Activated naive CD4-positive, alpha-beta T cell treated with anti-CD3 and anti-CD28 coated beads, Interleukin-2, amount 50 U/mL, for 24 hours (primary cell): ENCODE measurements around the gene CEP68.

Experiments
- H3K27ac Mint-ChIP-seq: one replicate; pipeline ENCODE4 v1.8.0; 2021; ENCODE audit warnings: mild to moderate bottlenecking, mixed read lengths
- H3K27me3 Mint-ChIP-seq: one replicate; pipeline ENCODE4 v1.8.0; 2021; ENCODE audit warnings: mixed read lengths
- H3K36me3 Mint-ChIP-seq: one replicate; pipeline ENCODE4 v1.8.0; 2021; ENCODE audit warnings: mixed read lengths
- H3K4me1 Mint-ChIP-seq: one replicate; pipeline ENCODE4 v1.8.0; 2021; ENCODE audit warnings: mixed read lengths
- H3K4me3 Mint-ChIP-seq: one replicate; pipeline ENCODE4 v1.8.0; 2021; ENCODE audit warnings: mild to moderate bottlenecking, mixed read lengths
- H3K9me3 Mint-ChIP-seq: one replicate; pipeline ENCODE4 v1.8.0; 2021; ENCODE audit warnings: mixed read lengths

The CEP68 gene

GRCh38 chr2:65079017-65079416 is 22.8 kb downstream of the CEP68 start:
- no peak overlapping the region for H3K27ac Mint-ChIP-seq
- no peaks in the 10 kb centered on the region for H3K36me3 Mint-ChIP-seq
- no peaks in the 10 kb centered on the region for H3K27me3 Mint-ChIP-seq
- H3K9me3 Mint-ChIP-seq, result no peaks in the 10 kb centered on the region
- no peak overlapping the region for H3K4me3 Mint-ChIP-seq
- H3K4me1 Mint-ChIP-seq, result peaks cover 26% of the 10 kb centered on the region

- H3K4me3 Mint-ChIP-seq, result no peak overlapping the region
- no peak overlapping the region for H3K27ac Mint-ChIP-seq
- peaks cover 3% of the 10 kb centered on the region for H3K36me3 Mint-ChIP-seq
- peaks cover 31% of the 10 kb centered on the region for H3K4me1 Mint-ChIP-seq
- H3K27me3 Mint-ChIP-seq, result no peaks in the 10 kb centered on the region
- no peaks in the 10 kb centered on the region for H3K9me3 Mint-ChIP-seq
Measured at GRCh38 chr2:65081232-65081685, 25.0 kb downstream of the CEP68 start.

- Mint-ChIP-seq H3K36me3 (peaks cover 8% of the 10 kb centered on the region), H3K4me1 (peaks cover 42% of the 10 kb centered on the region), H3K9me3 (no peaks in the 10 kb centered on the region)
Measured at GRCh38 chr2:65085148-65085547, 28.9 kb downstream of the CEP68 start.

GRCh38 chr2:65092791-65093190 is 36.6 kb downstream of the CEP68 start:
- H3K27ac Mint-ChIP-seq, result peak overlapping the region; percentile 76
- peaks cover 25% of the 10 kb centered on the region for H3K36me3 Mint-ChIP-seq
- H3K4me1 Mint-ChIP-seq, result peaks cover 34% of the 10 kb centered on the region
- no peaks in the 10 kb centered on the region for H3K27me3 Mint-ChIP-seq
- no peaks in the 10 kb centered on the region for H3K9me3 Mint-ChIP-seq
- H3K4me3 Mint-ChIP-seq, result no peak overlapping the region

More at GRCh38 chr2:65085148-65085547, 28.9 kb downstream of the CEP68 start:
- H3K4me3 Mint-ChIP-seq, result no peak overlapping the region
- H3K27ac Mint-ChIP-seq, result no peak overlapping the region
- no peaks in the 10 kb centered on the region for H3K27me3 Mint-ChIP-seq

GRCh38 chr2:65093211-65093610 is 37.0 kb downstream of the CEP68 start:
- Mint-ChIP-seq H3K36me3 (peaks cover 24% of the 10 kb centered on the region), H3K4me1 (peaks cover 35% of the 10 kb centered on the region), H3K27ac (peak overlapping the region; percentile 76), H3K4me3 (no peak overlapping the region), H3K9me3 (no peaks in the 10 kb centered on the region), H3K27me3 (no peaks in the 10 kb centered on the region)

- Mint-ChIP-seq H3K9me3 (no peaks in the 10 kb centered on the region), H3K36me3 (peaks cover 21% of the 10 kb centered on the region), H3K27me3 (no peaks in the 10 kb centered on the region), H3K4me1 (peaks cover 37% of the 10 kb centered on the region), H3K4me3 (no peak overlapping the region), H3K27ac (peak overlapping the region; percentile 14)
Measured at GRCh38 chr2:65096948-65097347, 40.7 kb downstream of the CEP68 start.

GRCh38 chr2:65097844-65098243 is 41.6 kb downstream of the CEP68 start:
- Mint-ChIP-seq H3K36me3 (peaks cover 18% of the 10 kb centered on the region), H3K4me3 (no peak overlapping the region), H3K27ac (peak overlapping the region; percentile 74), H3K9me3 (no peaks in the 10 kb centered on the region), H3K4me1 (peaks cover 33% of the 10 kb centered on the region), H3K27me3 (no peaks in the 10 kb centered on the region)

GRCh38 chr2:65098741-65099140 is 42.5 kb downstream of the CEP68 start:
- peak overlapping the region; percentile 60 for H3K27ac Mint-ChIP-seq
- H3K4me3 Mint-ChIP-seq, result no peak overlapping the region
- H3K9me3 Mint-ChIP-seq, result no peaks in the 10 kb centered on the region
- H3K36me3 Mint-ChIP-seq, result peaks cover 13% of the 10 kb centered on the region
- peaks cover 27% of the 10 kb centered on the region for H3K4me1 Mint-ChIP-seq
- no peaks in the 10 kb centered on the region for H3K27me3 Mint-ChIP-seq

GRCh38 chr2:65101071-65101470 is 44.9 kb downstream of the CEP68 start:
- Mint-ChIP-seq H3K4me3 (no peak overlapping the region), H3K27ac (no peak overlapping the region), H3K27me3 (no peaks in the 10 kb centered on the region), H3K9me3 (no peaks in the 10 kb centered on the region), H3K4me1 (peaks cover 41% of the 10 kb centered on the region), H3K36me3 (peaks cover 9% of the 10 kb centered on the region)

GRCh38 chr2:65103013-65103715 is 46.9 kb downstream of the CEP68 start:
- H3K36me3 Mint-ChIP-seq, result peaks cover 2% of the 10 kb centered on the region
- H3K27ac Mint-ChIP-seq, result no peak overlapping the region
- H3K27me3 Mint-ChIP-seq, result no peaks in the 10 kb centered on the region
- H3K4me1 Mint-ChIP-seq, result peaks cover 45% of the 10 kb centered on the region
- H3K9me3 Mint-ChIP-seq, result no peaks in the 10 kb centered on the region
- no peak overlapping the region for H3K4me3 Mint-ChIP-seq

GRCh38 chr2:65107530-65107929 is 51.3 kb downstream of the CEP68 start:
- Mint-ChIP-seq H3K27ac (peak overlapping the region; percentile 52), H3K4me1 (peaks cover 57% of the 10 kb centered on the region), H3K4me3 (no peak overlapping the region), H3K9me3 (no peaks in the 10 kb centered on the region), H3K27me3 (no peaks in the 10 kb centered on the region), H3K36me3 (peaks cover under 1% of the 10 kb centered on the region)

- Mint-ChIP-seq H3K27ac (no peak overlapping the region), H3K36me3 (peaks cover 2% of the 10 kb centered on the region)
Measured at GRCh38 chr2:65108780-65109179, 52.6 kb downstream of the CEP68 start.

GRCh38 chr2:65112633-65113032 is 56.4 kb downstream of the CEP68 start:
- Mint-ChIP-seq H3K27me3 (no peaks in the 10 kb centered on the region), H3K4me1 (peaks cover 68% of the 10 kb centered on the region), H3K36me3 (peaks cover 5% of the 10 kb centered on the region), H3K27ac (peak overlapping the region; percentile 17), H3K4me3 (no peak overlapping the region), H3K9me3 (no peaks in the 10 kb centered on the region)

More at GRCh38 chr2:65108780-65109179, 52.6 kb downstream of the CEP68 start:
- peaks cover 68% of the 10 kb centered on the region for H3K4me1 Mint-ChIP-seq
- no peak overlapping the region for H3K4me3 Mint-ChIP-seq
- no peaks in the 10 kb centered on the region for H3K27me3 Mint-ChIP-seq
- no peaks in the 10 kb centered on the region for H3K9me3 Mint-ChIP-seq

GRCh38 chr2:65113229-65113628 is 57.0 kb downstream of the CEP68 start:
- no peaks in the 10 kb centered on the region for H3K9me3 Mint-ChIP-seq
- no peak overlapping the region for H3K27ac Mint-ChIP-seq
- H3K36me3 Mint-ChIP-seq, result peaks cover 5% of the 10 kb centered on the region
- H3K4me3 Mint-ChIP-seq, result no peak overlapping the region
- H3K27me3 Mint-ChIP-seq, result no peaks in the 10 kb centered on the region
- H3K4me1 Mint-ChIP-seq, result peaks cover 71% of the 10 kb centered on the region

GRCh38 chr2:65113816-65114215 is 57.6 kb downstream of the CEP68 start:
- H3K27me3 Mint-ChIP-seq, result no peaks in the 10 kb centered on the region
- H3K27ac Mint-ChIP-seq, result peak overlapping the region; percentile 35
- H3K4me1 Mint-ChIP-seq, result peaks cover 73% of the 10 kb centered on the region
- peaks cover 5% of the 10 kb centered on the region for H3K36me3 Mint-ChIP-seq
- peak overlapping the region; percentile 23 for H3K4me3 Mint-ChIP-seq
- no peaks in the 10 kb centered on the region for H3K9me3 Mint-ChIP-seq

GRCh38 chr2:65114921-65115320 is 58.7 kb downstream of the CEP68 start:
- no peaks in the 10 kb centered on the region for H3K9me3 Mint-ChIP-seq

More at GRCh38 chr2:65114921-65115320, 58.7 kb downstream of the CEP68 start:
- Mint-ChIP-seq H3K4me1 (peaks cover 78% of the 10 kb centered on the region), H3K36me3 (peaks cover 5% of the 10 kb centered on the region), H3K4me3 (peak overlapping the region; percentile 52), H3K27ac (peak overlapping the region; percentile 68), H3K27me3 (no peaks in the 10 kb centered on the region)
